ENCODE measurements around the gene STRADB. TPM values are rescaled to one million over a fixed set of nuclear protein-coding genes. Genes with fewer than 3 reads are reported as not detected.

The STRADB gene, protein sequence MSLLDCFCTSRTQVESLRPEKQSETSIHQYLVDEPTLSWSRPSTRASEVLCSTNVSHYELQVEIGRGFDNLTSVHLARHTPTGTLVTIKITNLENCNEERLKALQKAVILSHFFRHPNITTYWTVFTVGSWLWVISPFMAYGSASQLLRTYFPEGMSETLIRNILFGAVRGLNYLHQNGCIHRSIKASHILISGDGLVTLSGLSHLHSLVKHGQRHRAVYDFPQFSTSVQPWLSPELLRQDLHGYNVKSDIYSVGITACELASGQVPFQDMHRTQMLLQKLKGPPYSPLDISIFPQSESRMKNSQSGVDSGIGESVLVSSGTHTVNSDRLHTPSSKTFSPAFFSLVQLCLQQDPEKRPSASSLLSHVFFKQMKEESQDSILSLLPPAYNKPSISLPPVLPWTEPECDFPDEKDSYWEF
- total RNA-seq, result 10 to 100 TPM in 3 of 4 donors, 1 to 10 TPM in 1; 9.3 to 34.9 (median 13.0) TPM

DNA sequence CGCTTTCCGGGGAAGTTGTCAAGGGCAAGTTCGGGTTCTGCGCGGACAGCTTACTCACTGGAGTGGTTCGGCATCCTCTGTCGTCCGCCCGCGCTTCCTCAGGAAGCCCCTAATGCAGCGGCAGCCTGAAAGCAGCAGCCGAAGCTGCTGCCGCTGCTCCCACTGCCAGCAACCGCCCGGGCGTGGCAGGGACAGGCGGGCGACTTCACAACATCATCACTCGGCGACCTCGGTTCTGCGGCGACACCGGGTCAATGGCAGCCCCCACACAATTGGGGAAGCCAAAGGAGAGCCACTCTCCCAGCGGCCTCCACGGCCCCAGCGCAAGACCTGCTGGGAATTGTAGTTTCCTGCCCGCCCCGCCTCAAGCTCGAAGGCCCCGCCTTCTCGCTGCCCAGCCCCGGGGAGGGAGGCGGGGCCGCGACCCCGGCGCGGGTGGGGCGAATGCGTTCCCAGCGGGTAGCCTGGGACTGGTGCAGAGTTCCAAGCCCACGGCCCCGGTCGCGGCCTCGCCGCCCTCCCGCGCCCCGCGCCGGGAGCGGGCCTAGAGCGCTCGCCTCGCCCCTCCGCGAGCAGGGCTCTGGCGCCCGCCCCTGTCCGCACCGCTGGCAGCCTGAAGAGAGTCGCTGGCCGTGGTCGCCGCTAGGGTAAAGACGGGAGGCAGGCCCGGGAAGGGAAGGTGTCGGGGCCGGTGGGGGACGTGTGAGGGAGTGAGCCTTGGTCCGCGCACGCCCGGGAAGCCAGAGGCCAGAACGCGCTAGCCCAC lies at the start of gene STRADB, which contains the start of gene TRAK2:
Gene STRADB, plus strand, starts transcription at position 449 of the 766 bp plus-strand sequence. CDS start 3,101 bp downstream, outside the sequence.
Gene TRAK2, minus strand, starts transcription at position 167 of the 766 bp plus-strand sequence. CDS start 30,951 bp downstream, outside the sequence.
- peak; percentile 81 for TF ChIP-seq POLR2AphosphoS5 (IDR thresholded peaks at IDR 0.05)
- no peak for TF ChIP-seq EP300 (IDR thresholded peaks at IDR 0.05)
- TF ChIP-seq, protein P1, sequence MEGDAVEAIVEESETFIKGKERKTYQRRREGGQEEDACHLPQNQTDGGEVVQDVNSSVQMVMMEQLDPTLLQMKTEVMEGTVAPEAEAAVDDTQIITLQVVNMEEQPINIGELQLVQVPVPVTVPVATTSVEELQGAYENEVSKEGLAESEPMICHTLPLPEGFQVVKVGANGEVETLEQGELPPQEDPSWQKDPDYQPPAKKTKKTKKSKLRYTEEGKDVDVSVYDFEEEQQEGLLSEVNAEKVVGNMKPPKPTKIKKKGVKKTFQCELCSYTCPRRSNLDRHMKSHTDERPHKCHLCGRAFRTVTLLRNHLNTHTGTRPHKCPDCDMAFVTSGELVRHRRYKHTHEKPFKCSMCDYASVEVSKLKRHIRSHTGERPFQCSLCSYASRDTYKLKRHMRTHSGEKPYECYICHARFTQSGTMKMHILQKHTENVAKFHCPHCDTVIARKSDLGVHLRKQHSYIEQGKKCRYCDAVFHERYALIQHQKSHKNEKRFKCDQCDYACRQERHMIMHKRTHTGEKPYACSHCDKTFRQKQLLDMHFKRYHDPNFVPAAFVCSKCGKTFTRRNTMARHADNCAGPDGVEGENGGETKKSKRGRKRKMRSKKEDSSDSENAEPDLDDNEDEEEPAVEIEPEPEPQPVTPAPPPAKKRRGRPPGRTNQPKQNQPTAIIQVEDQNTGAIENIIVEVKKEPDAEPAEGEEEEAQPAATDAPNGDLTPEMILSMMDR (IDR thresholded peaks at IDR 0.05), result peak in 3 of 4 experiments; percentile 58 to 60 (median 59)
- peak; percentile 65 to 74 for TF ChIP-seq POLR2A (IDR thresholded peaks at IDR 0.05)
- Histone ChIP-seq H3K27me3 (no peaks in the 10 kb centered on the region), H3K4me3 (peak within 1 kb of the TSS; percentile 66 to 92), H3K9me3 (no peaks in the 10 kb centered on the region), H3K36me3 (peaks cover 0 to 17% of the 10 kb centered on the region in 2 donors), H3K4me1 (peaks cover 3 to 66% (median 9%) of the 10 kb centered on the region in 3 donors), H3K27ac (peak within 1 kb of the TSS; percentile 72 to 95 (median 92))
- 0% methylated on average over 2 of the region's 78 CpGs; no CpG with 5 or more reads in 1 of the 2 donors for WGBS, 2 donors (ENCODE audit: low coverage in 1 of 2)
- ATAC-seq, result peak; percentile 99

DNA sequence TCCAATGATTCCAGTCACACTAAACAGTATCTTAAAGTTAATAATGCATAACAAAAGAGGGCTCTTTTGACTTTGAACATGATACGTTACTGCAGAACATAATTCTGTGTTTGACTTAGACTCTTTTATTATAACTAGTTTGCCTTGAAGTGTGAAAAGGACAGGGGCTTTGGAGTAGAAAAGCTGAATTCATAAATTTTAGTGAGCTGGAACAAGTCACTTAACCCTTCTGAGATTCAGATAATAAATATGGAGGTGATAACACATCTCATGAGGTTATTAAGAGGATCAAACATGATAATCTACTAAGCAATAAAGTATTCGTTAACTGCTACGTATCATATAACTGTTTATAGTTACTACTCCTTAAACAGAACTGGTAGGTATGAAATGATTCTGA lies 49.7 kb upstream of the STRADB start:
- H3K36me3 ChIP-seq, result peaks cover 8 to 21% of the 10 kb centered on the region in 2 donors
- H3K27ac ChIP-seq, result no peak overlapping the region
- no peak for ATAC-seq
- WGBS, 2 donors (ENCODE audit: low coverage in 1 of 2), result 64 to 83% methylated on average over 3 of the region's 3 CpGs
- no peaks in the 10 kb centered on the region for H3K27me3 ChIP-seq
- no peaks in the 10 kb centered on the region for H3K9me3 ChIP-seq
- TF ChIP-seq POLR2AphosphoS5 (IDR thresholded peaks at IDR 0.05) (no peak), EP300 (IDR thresholded peaks at IDR 0.05) (no peak), POLR2A (IDR thresholded peaks at IDR 0.05) (no peak)
- TF ChIP-seq, protein P1 (IDR thresholded peaks at IDR 0.05), result no peak
- H3K4me1 ChIP-seq, result peaks cover 20 to 62% (median 29%) of the 10 kb centered on the region in 3 donors
- no peak overlapping the region for H3K4me3 ChIP-seq

DNA sequence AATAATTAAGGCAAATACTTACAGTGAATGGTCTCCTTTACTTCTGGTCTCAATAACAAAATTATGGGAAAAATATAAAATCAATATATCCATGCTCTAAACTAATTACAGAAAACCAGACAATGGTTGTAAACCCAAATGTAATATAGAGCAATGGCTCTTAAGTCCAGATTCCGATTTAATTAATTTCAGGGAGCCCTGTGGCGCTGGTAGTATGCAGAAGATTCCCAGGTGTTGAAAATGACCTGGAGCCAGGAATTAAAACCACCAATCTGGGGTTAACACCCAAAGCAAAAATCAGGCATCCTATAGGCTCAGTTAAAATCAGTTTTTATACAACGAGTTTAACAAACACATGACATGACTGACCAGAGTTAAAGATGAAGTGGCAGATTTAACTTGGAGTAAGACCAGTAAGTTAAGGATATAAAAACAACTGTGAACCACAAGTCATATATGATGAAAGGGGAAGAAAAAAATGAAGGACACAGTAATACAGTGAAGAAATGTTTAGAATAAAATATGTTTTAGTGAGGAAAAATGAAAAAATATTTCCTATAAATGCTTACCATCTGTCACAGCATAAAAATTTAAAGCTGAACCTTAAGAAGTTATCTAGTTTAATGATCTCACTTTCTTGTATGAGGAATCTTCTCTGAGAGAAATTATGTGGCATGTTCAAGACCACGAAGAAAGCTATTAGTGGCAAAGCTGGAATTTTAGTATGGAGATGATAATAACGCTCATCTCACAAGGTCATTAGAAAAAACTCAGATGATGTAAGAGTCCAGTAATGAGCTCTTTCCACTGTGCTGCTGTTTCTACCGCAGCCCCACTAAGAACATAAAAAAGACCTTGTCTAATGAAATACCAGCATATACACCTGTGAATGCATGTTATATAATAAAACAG lies 48.6 kb upstream of the STRADB start:
- WGBS, 2 donors (ENCODE audit: low coverage in 1 of 2), result 74 to 76% methylated on average over 5 to 6 of the region's 6 CpGs
- H3K9me3 ChIP-seq, result no peaks in the 10 kb centered on the region

DNA sequence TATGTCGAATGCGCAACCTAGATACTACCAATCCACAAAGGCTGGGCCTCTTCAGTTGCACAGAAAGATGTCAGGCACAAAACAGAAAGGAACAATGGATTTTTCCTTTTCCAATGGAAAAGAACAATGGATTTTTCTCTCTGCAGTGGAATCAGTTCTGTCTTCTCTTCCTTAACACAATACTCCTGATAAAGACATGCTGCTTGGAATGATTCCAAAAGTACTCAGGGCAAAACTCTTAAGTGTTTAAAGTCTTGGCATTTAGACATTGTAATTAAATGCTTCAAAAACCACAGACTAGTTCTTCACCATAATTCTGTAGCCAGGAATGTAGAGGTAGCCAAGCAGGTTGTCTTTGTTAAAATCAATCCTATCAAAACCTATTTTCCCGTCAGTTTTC lies 47.7 kb upstream of the STRADB start:
- Histone ChIP-seq H3K9me3 (no peaks in the 10 kb centered on the region), H3K4me1 (peaks cover 24 to 83% (median 31%) of the 10 kb centered on the region in 3 donors), H3K27ac (peak overlapping the region in 2 of 4 donors; percentile 5 to 67), H3K36me3 (peaks cover 0 to 2% of the 10 kb centered on the region in 2 donors), H3K27me3 (no peaks in the 10 kb centered on the region), H3K4me3 (no peak overlapping the region)
- WGBS, 2 donors (ENCODE audit: low coverage in 1 of 2), result 79 to 83% methylated on average over 3 of the region's 3 CpGs
- no peak for ATAC-seq
- TF ChIP-seq EP300 (IDR thresholded peaks at IDR 0.05) (no peak), POLR2AphosphoS5 (IDR thresholded peaks at IDR 0.05) (no peak), POLR2A (IDR thresholded peaks at IDR 0.05) (no peak)
- TF ChIP-seq, protein P1 (IDR thresholded peaks at IDR 0.05), result no peak

More for the DNA sequence above, 48.6 kb upstream of the STRADB start:
- no peak for TF ChIP-seq POLR2A (IDR thresholded peaks at IDR 0.05)
- TF ChIP-seq, protein P1 (IDR thresholded peaks at IDR 0.05), result no peak
- TF ChIP-seq EP300 (IDR thresholded peaks at IDR 0.05), result no peak
- TF ChIP-seq POLR2AphosphoS5 (IDR thresholded peaks at IDR 0.05), result no peak
- Histone ChIP-seq H3K27ac (peak overlapping the region in 3 of 4 donors; percentile 5 to 67 (median 34)), H3K4me1 (peaks cover 24 to 73% (median 31%) of the 10 kb centered on the region in 3 donors), H3K4me3 (no peak overlapping the region), H3K27me3 (no peaks in the 10 kb centered on the region), H3K36me3 (peaks cover 3 to 10% of the 10 kb centered on the region in 2 donors)
- ATAC-seq, result no peak

Measured in gastroesophageal sphincter (tissue), 4 donors.